ENCODE data around the gene C14orf93. TPM values are rescaled to one million over a fixed set of nuclear protein-coding genes. Genes with fewer than 3 reads are reported as not detected.

C14orf93 gene
- total RNA-seq, 2 experiments from 2014 or later = 7.6 to 8.4 TPM

DNA sequence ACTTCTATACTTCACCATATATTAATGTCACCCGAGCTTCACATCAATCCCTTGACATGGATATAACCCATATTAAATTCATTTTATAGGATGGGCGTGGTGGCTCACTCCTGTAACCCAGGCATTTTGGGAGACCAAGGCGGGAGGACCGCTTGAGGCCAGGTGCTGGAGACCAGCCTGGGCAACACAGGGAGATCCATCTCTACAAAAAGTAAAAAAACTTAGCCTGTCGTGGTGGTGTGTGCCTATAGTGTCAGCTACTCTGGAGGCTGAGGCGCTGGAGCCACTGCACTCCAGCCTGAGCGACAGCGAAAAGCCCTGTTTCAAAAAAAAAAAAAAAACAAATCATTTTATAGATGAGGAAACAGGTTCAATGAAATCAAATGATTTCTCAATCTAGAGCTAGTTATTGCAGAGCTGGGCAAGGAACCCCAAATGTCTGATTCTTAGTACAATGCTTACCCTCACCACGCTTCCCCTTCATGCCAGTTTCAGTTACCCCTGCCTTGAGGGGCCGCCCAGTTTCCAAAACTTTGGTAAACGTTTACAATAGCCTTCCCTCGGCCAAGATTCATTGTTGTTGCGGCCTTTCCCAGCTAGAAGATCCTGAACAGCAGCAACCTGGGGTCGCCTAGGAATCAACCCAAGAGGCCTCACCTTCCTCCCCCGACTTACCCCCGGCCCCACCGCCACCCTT, 24.0 kb upstream of the C14orf93 start:
- POLR2A ChIA-PET = interaction anchor here (0.8 to 5.3 kb wide), 12 partner anchors 10 to 287 kb away, joined by 3 to 65 read pairs (median 6); partner anchors contain the start of genes ACIN1, AJUBA, C14orf119 and PABPN1
- DNase-seq = no peak
- H3K9me3 Mint-ChIP-seq = no peaks in the 10 kb centered on the region

DNA sequence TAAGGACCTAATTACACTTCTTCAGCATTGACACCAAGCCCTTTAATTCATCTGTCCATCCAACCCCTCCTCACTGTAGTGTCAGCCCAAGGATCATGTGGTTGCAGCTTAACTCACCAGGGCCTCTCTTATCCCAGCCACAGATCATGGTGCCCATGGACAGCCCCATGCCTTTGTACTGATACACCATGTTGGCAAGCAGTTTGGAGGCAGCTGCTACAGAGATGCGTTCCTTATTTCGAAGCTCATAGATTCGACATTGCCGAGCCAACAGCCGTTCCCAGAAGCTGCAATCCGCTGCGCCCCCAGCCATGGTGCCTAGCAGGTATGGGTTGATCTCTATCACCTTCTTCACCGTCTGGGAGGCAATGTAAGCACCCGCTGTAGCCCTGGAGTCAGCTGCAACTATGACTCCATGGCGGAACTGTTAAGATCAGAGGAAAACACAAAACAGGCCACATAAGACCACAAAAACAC, 23.3 kb upstream of the C14orf93 start:
- Mint-ChIP-seq H3K4me3 (peak overlapping the region; percentile 90), H3K36me3 (ENCODE audit: low read depth) (peaks cover 41% of the 10 kb centered on the region), H3K27ac (peak overlapping the region; percentile 92), H3K27me3 (no peaks in the 10 kb centered on the region), H3K4me1 (ENCODE audit: low read depth) (peaks cover 48% of the 10 kb centered on the region), H3K9me3 (no peaks in the 10 kb centered on the region)
- Histone ChIP-seq H3K27ac (ENCODE audit: low read depth in 1 of 2, low read length in 2 of 2) (peak overlapping the region in 1 of 2 donors; percentile 75), H3K4me3 (ENCODE audit: low read length) (peak overlapping the region; percentile 59), H3K27me3 (ENCODE audit: control insufficient read depth in 1 of 2, insufficient read depth in 2 of 2, low read length in 2 of 2) (no peaks in the 10 kb centered on the region), H3K9me3 (ENCODE audit: control insufficient read depth in 1 of 2, insufficient read depth in 1 of 2, low read length in 2 of 2) (no peaks in the 10 kb centered on the region), H3K4me1 (ENCODE audit: insufficient read depth, low read length) (peaks cover 29% of the 10 kb centered on the region), H3K36me3 (ENCODE audit: insufficient read depth, low read length) (peaks cover 30% of the 10 kb centered on the region)
- ChIA-PET POLR2A (interaction anchor here (0.8 to 5.3 kb wide), 5 partner anchors 10 to 104 kb away, joined by 3 to 65 read pairs (median 9); partner anchors contain the start of genes ACIN1, C14orf119 and PRMT5), CTCF (interaction anchor here (0.9 to 2.5 kb wide), 4 partner anchors 25 to 47 kb away, joined by 3 to 16 read pairs (median 6); partner anchors contain the start of gene CDH24)
- intact Hi-C loops (cut with DNase I, micrococcal nuclease) = loop anchor here in 1 of 2 experiments (2.0 kb wide), 1 partner anchor 266 kb away; the partner anchor contains the start of gene OXA1L
- ATAC-seq (ENCODE audit: poor library complexity) (no peak), DNase-seq (no peak)
- no peak for TF ChIP-seq CTCF (IDR thresholded peaks at IDR 0.05)

More for the DNA sequence above, 24.0 kb upstream of the C14orf93 start:
- intact Hi-C loops (cut with DNase I, micrococcal nuclease) = loop anchor here (1.0 to 2.0 kb wide), 4 partner anchors 14 to 267 kb away; partner anchors contain the start of genes CDH24 (in 1 of the 2) and OXA1L (in 1 of the 2)
- Mint-ChIP-seq H3K27me3 (no peaks in the 10 kb centered on the region), H3K4me3 (peak overlapping the region; percentile 90), H3K27ac (peak overlapping the region; percentile 92), H3K4me1 (ENCODE audit: low read depth) (peaks cover 43% of the 10 kb centered on the region), H3K36me3 (ENCODE audit: low read depth) (peaks cover 36% of the 10 kb centered on the region)
- peaks cover 30% of the 10 kb centered on the region for H3K36me3 ChIP-seq (ENCODE audit: insufficient read depth, low read length)
- peak overlapping the region; percentile 75 to 94 for H3K27ac ChIP-seq (ENCODE audit: low read depth in 1 of 2, low read length in 2 of 2)
- peaks cover 23% of the 10 kb centered on the region for H3K4me1 ChIP-seq (ENCODE audit: insufficient read depth, low read length)
- CTCF ChIA-PET = interaction anchor here (1.2 to 2.5 kb wide), 5 partner anchors 24 to 147 kb away, joined by 3 to 16 read pairs (median 5); partner anchors contain the start of gene CDH24
- H3K27me3 ChIP-seq (ENCODE audit: control insufficient read depth in 1 of 2, insufficient read depth in 2 of 2, low read length in 2 of 2) = no peaks in the 10 kb centered on the region
- peak overlapping the region; percentile 59 for H3K4me3 ChIP-seq (ENCODE audit: low read length)
- no peak for TF ChIP-seq CTCF (IDR thresholded peaks at IDR 0.05)
- no peak for ATAC-seq (ENCODE audit: poor library complexity)
- H3K9me3 ChIP-seq (ENCODE audit: control insufficient read depth in 1 of 2, insufficient read depth in 1 of 2, low read length in 2 of 2) = no peaks in the 10 kb centered on the region

DNA sequence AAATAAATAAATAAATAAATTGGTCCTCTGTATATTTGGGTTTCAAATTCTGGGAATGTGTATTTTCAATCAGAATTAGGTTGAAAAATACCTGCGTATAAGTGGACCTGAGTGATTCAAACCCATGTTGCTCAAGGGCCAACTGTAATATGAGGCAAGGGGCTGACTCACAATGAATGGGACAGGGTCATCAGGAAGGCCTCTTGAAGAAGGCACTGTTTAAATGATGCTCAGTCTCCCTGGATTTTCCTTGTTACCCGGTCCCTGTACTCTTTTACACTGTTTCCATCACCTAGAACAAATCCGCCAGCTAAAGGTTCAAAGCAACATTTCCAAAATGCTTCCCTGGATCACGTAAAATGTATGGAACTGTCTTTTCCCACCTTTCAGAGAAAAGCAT, 21.0 kb upstream of the C14orf93 start:
- H3K4me1 Mint-ChIP-seq (ENCODE audit: low read depth) = peaks cover 61% of the 10 kb centered on the region
- Histone ChIP-seq H3K9me3 (ENCODE audit: control insufficient read depth in 1 of 2, insufficient read depth in 1 of 2, low read length in 2 of 2) (no peaks in the 10 kb centered on the region), H3K4me3 (ENCODE audit: low read length) (no peak overlapping the region), H3K27me3 (ENCODE audit: control insufficient read depth in 1 of 2, insufficient read depth in 2 of 2, low read length in 2 of 2) (no peaks in the 10 kb centered on the region), H3K36me3 (ENCODE audit: insufficient read depth, low read length) (peaks cover 38% of the 10 kb centered on the region), H3K27ac (ENCODE audit: low read depth in 1 of 2, low read length in 2 of 2) (no peak overlapping the region), H3K4me1 (ENCODE audit: insufficient read depth, low read length) (peaks cover 36% of the 10 kb centered on the region)
- no peaks in the 10 kb centered on the region for H3K27me3 Mint-ChIP-seq
- no peak overlapping the region for H3K4me3 Mint-ChIP-seq
- POLR2A ChIA-PET = interaction anchor here (1.0 to 5.3 kb wide), 3 partner anchors 11 to 74 kb away, joined by 4 to 65 read pairs (median 5); partner anchors contain the start of gene HAUS4
- no peak for TF ChIP-seq CTCF (IDR thresholded peaks at IDR 0.05)
- no peak for DNase-seq
- CTCF ChIA-PET = interaction anchor here (1.0 to 1.8 kb wide), 3 partner anchors 9 to 44 kb away, joined by 3 to 4 read pairs (median 3); no protein-coding TSS in a partner anchor
- peaks cover 54% of the 10 kb centered on the region for H3K36me3 Mint-ChIP-seq (ENCODE audit: low read depth)
- intact Hi-C loops (cut with DNase I, micrococcal nuclease) = no loop called here
- no peaks in the 10 kb centered on the region for H3K9me3 Mint-ChIP-seq
- no peak for ATAC-seq (ENCODE audit: poor library complexity)
- H3K27ac Mint-ChIP-seq = peak overlapping the region; percentile 22

Measured in CD4-positive, alpha-beta T cell (primary cell).